Activated CD4-positive, alpha-beta T cell treated with anti-CD3 and anti-CD28 coated beads, Interleukin-2, amount 10 ng/mL, durations not matched to agents 7 days and 5 days (primary cell): ENCODE data around the gene LMF2. TPM values are rescaled to one million over a fixed set of nuclear protein-coding genes. Genes with fewer than 3 reads are reported as not detected.

Experiments
- CTCF ChIA-PET: fragments of 350-600 bp; sonication (Branson Sonifier 250); formaldehyde crosslinking; loops from one replicate; lab custom pipeline; 2021; ENCODE audit warnings: antibody characterized with exemption; lab: Charles Lee
- POLR2A ChIA-PET: fragments of 350-600 bp; sonication (Branson Sonifier 250); formaldehyde crosslinking; loops from one replicate; lab custom pipeline; 2021; ENCODE audit warnings: antibody characterized with exemption; lab: Charles Lee
- DNase-seq: peaks from one replicate; pipeline ENCODE4 v3.0.0-alpha.2; 2020
- H3K27ac Mint-ChIP-seq: one replicate; pipeline ENCODE4 v1.8.0; 2021; ENCODE audit warnings: mild to moderate bottlenecking, moderate library complexity, mixed read lengths
- H3K27me3 Mint-ChIP-seq: one replicate; pipeline ENCODE4 v1.8.0; 2021; ENCODE audit warnings: mixed read lengths
- H3K36me3 Mint-ChIP-seq: one replicate; pipeline ENCODE4 v1.8.0; 2021; ENCODE audit warnings: low read depth, mixed read lengths
- H3K4me1 Mint-ChIP-seq: one replicate; pipeline ENCODE4 v1.8.0; 2021; ENCODE audit warnings: mixed read lengths
- H3K4me3 Mint-ChIP-seq: one replicate; pipeline ENCODE4 v1.8.0; 2021; ENCODE audit warnings: mild to moderate bottlenecking, moderate library complexity, mixed read lengths
- H3K9me3 Mint-ChIP-seq: one replicate; pipeline ENCODE4 v1.8.0; 2021; ENCODE audit warnings: mixed read lengths
- total RNA-seq, 2 experiments: library from RNA; stranded (reverse); gene quantifications; one replicate each; pipeline ENCODE4 v1.2.3, GENCODE V29; 2021

Gene LMF2
- total RNA-seq, 2 experiments from 2014 or later: 130 to 139 TPM

DNA sequence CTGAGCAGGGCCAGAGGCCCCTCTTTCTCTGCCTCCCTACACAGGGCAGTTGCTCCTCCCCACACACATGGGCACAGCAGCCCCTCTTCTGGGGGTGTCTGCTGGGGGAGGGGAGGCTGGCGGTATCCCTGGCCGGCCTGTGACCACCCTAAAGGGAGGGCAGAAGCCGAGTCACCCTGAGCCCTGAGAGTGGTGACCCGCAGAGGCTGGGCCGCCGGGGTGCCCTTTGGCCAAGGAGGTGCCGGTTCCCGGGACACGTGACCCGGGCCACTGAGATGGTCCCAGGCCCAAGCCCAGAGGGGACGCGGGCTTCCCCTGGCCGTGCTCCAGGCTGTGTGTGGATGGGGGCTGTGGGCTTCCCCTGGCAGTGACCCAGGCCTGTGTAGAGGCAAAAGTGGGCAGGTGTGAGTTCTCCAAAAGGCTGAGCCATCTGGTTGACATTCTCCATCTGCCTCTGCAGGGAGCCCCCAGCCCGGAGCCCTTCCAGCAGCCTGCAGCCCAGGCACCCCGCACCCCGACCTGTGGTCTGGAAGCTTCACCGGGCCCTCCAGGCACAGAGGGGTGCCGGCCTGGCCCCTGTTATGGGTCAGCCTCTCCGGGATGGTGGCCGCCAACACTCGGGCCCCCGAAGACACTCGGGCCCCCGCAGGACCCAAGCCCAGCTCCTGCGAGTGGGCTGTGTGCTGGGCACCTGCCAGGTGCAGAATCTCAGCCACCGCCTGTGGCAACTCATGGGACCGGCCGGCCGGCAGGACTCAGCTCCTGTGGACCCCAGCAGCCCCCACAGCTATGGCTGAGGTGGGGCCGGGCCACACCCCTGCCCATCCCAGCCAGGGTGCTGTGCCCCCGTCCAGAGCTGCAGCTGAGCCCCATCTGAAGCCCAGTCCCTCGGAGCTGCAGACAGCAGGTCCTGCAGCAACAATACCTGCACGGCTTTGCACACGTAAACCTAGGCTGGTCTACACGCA lies 25.1 kb downstream of the LMF2 start:
- Mint-ChIP-seq H3K9me3 (no peaks in the 10 kb centered on the region), H3K4me1 (peaks cover 5% of the 10 kb centered on the region), H3K27ac (peak overlapping the region; percentile 62), H3K4me3 (peak overlapping the region; percentile 73), H3K27me3 (peaks cover 12% of the 10 kb centered on the region), H3K36me3 (no peaks in the 10 kb centered on the region)
- CTCF ChIA-PET: interaction anchor here (0.9 kb wide), 1 partner anchor 12 kb away, joined by 3 read pairs; no protein-coding TSS in a partner anchor
- POLR2A ChIA-PET: no interaction called here
- DNase-seq: no peak

DNA sequence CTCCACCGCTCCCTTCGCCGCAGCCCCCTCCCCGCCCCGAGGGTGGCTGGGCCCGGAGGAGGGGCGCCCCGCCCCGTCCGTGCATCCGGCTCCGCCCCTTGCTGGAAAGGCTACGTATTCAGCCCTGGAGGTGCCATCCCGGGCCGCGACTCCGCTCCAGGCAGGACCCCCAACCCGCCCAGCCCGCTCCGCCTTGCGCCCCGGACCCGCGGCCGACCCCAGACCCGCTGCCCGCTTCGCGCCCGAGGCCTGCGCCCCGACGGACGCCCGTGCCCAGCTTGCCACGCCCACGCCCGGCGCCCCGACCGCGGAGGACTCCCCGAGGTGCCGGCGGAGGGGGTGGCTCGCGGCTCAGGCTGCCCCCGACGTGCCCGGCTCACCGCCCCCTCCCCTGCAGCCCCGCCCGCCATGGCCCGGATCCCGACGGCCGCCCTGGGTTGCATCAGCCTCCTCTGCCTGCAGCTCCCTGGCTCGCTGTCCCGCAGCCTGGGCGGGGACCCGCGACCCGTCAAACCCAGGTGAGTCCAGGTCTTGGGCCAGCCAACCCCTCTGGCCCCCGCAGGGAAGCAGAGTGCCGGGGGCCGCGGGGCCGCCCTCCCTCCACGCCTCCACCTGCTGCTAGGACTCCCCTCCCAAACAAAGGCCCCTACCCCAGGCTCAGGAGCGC lies 25.9 kb downstream of the LMF2 start, which contains the start of gene ADM2:
Gene ADM2 (plus strand): TSS at position 104 of the 667 bp plus-strand sequence. CDS start 305 bp downstream, at position 409.
- DNase-seq: peak; percentile 71
- Mint-ChIP-seq H3K9me3 (no peaks in the 10 kb centered on the region), H3K4me1 (peaks cover 12% of the 10 kb centered on the region), H3K27me3 (peaks cover 12% of the 10 kb centered on the region), H3K27ac (peak within 1 kb of the TSS; percentile 62), H3K36me3 (no peaks in the 10 kb centered on the region), H3K4me3 (peak within 1 kb of the TSS; percentile 73)
- ChIA-PET CTCF (interaction anchor here (0.7 kb wide), 1 partner anchor 205 kb away, joined by 3 read pairs; no protein-coding TSS in a partner anchor), POLR2A (no interaction called here)

DNA sequence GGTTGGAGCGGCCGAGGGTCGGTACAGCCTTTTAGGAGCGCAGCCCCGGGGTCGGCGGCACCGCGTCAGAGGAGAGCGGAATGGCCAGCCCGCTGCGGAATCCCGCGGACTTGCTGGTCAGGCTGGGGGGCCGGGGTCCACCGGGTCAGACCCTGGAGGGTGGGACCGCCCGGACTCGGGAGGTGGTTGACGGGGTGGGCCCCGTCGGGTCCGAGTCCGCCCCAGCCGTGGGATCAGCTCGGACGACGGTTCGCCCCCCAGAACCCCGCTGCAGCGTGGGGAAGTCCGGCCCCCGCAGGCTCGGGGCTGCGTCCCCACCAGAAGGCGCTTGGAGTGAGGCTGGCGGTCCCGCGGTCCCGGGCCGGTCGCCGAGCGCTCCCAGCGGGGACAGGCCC lies 26.5 kb downstream of the LMF2 start:
- H3K4me1 Mint-ChIP-seq: peaks cover 11% of the 10 kb centered on the region
- no peaks in the 10 kb centered on the region for H3K9me3 Mint-ChIP-seq
- peaks cover 12% of the 10 kb centered on the region for H3K27me3 Mint-ChIP-seq
- POLR2A ChIA-PET: no interaction called here
- H3K36me3 Mint-ChIP-seq: no peaks in the 10 kb centered on the region
- DNase-seq: no peak
- no peak overlapping the region for H3K27ac Mint-ChIP-seq
- CTCF ChIA-PET: interaction anchor here (0.7 kb wide), 1 partner anchor 204 kb away, joined by 3 read pairs; no protein-coding TSS in a partner anchor
- H3K4me3 Mint-ChIP-seq: peak overlapping the region; percentile 59

DNA sequence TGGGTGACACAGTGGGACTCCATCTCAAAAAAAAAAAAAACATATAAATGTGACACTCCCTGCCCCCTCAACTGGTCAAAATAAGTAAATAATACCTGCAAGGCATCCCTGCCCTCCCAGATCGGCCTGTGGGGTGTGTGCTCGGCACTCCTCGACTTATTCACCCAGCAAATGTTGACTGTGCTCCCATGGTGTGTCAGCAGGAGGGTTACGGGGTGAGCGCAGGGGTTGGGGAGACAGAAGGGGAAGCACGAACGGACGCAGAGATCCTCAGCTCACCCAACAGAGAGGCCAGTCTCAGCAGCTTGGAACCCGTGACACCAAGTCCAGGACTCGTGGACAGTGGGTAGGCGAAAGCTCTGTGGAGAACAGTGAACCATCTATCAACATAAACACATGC lies 27.8 kb downstream of the LMF2 start:
- POLR2A ChIA-PET: no interaction called here
- peaks cover 12% of the 10 kb centered on the region for H3K27me3 Mint-ChIP-seq
- no peaks in the 10 kb centered on the region for H3K36me3 Mint-ChIP-seq
- H3K27ac Mint-ChIP-seq: peak overlapping the region; percentile 28
- CTCF ChIA-PET: interaction anchor here (1.0 to 1.3 kb wide), 4 partner anchors 9 to 138 kb away, joined by 3 to 4 read pairs (median 3); partner anchors contain the start of genes LMF2 and NCAPH2
- no peaks in the 10 kb centered on the region for H3K9me3 Mint-ChIP-seq
- peak overlapping the region; percentile 61 for H3K4me3 Mint-ChIP-seq
- H3K4me1 Mint-ChIP-seq: peaks cover 16% of the 10 kb centered on the region
- no peak for DNase-seq

DNA sequence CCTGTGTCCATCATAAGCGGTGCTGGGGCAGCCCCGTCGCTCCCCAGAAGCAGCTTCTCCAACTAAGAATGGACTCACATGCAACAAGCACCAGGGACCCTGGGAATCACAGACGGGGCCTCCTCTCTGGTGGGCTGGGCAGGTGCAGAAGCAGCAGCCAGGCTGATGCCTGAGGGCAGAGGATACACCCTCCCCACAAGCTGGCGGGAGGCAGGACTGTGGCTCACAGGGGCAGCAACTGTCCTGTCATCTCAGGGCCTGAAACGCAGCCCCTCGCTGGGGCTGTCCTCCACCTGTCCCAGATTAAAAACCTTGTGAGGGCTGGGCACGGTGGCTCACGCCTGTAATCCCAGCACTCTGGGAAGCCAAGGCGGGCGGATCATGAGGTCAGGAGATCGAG lies 29.6 kb downstream of the LMF2 start:
- Mint-ChIP-seq H3K27me3 (peaks cover 12% of the 10 kb centered on the region), H3K4me3 (no peak overlapping the region), H3K36me3 (peaks cover 11% of the 10 kb centered on the region), H3K27ac (peak overlapping the region; percentile 46), H3K9me3 (no peaks in the 10 kb centered on the region), H3K4me1 (peaks cover 28% of the 10 kb centered on the region)
- ChIA-PET POLR2A (no interaction called here), CTCF (interaction anchor here (0.7 to 1.7 kb wide), 2 partner anchors 150 to 201 kb away, joined by 3 read pairs; partner anchors contain the start of gene ARSA)
- no peak for DNase-seq

DNA sequence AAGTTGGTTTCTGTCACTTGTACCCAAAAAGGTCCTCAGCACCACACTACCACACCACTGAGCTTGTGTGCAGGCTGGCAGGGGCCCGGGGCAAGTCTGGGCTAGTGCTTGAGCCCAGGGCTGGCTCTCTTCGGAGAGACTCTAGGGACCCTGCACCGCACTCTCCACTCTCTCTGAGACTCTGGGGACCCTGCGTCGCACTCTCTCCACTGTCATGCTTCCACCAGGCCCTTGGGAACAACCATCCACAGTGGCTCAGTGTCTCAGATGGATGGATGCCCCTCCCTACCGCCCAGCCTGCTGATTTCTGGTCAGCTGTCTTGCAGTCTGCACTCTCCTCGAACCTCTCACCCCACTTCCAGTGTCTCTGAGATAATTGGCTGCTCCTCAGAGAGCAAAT lies 30.6 kb downstream of the LMF2 start:
- H3K4me3 Mint-ChIP-seq: peak overlapping the region; percentile 63
- ChIA-PET POLR2A (no interaction called here), CTCF (no interaction called here)

DNA sequence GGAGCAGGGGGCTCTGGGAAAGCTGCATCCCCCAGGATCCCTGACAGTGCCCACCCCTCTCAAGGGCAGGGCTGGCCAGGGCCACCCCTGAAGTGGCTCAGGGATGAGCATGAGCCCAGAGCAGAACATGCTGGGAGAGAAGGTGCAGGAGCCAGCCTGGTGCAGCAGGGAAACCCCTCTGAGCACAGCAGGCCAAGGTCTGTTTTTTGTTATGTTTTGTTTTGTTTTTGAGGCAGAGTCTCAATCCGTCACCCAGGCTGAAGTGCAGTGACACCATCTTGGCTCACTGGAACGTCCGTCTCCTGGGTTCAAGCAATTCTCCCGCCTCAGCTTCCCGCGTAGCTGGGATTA lies 31.9 kb downstream of the LMF2 start:
- Mint-ChIP-seq H3K27me3 (peaks cover 9% of the 10 kb centered on the region), H3K4me1 (peaks cover 51% of the 10 kb centered on the region), H3K4me3 (peak overlapping the region; percentile 63), H3K27ac (peak overlapping the region; percentile 79), H3K36me3 (peaks cover 13% of the 10 kb centered on the region), H3K9me3 (no peaks in the 10 kb centered on the region)
- CTCF ChIA-PET: interaction anchor here (0.9 to 1.3 kb wide), 2 partner anchors 33 to 144 kb away, joined by 3 to 4 read pairs; no protein-coding TSS in a partner anchor
- POLR2A ChIA-PET: no interaction called here
- no peak for DNase-seq

More for the DNA sequence above, 30.6 kb downstream of the LMF2 start:
- Mint-ChIP-seq H3K4me1 (peaks cover 39% of the 10 kb centered on the region), H3K27me3 (peaks cover 12% of the 10 kb centered on the region), H3K9me3 (no peaks in the 10 kb centered on the region), H3K27ac (peak overlapping the region; percentile 38), H3K36me3 (peaks cover 12% of the 10 kb centered on the region)
- DNase-seq: no peak

DNA sequence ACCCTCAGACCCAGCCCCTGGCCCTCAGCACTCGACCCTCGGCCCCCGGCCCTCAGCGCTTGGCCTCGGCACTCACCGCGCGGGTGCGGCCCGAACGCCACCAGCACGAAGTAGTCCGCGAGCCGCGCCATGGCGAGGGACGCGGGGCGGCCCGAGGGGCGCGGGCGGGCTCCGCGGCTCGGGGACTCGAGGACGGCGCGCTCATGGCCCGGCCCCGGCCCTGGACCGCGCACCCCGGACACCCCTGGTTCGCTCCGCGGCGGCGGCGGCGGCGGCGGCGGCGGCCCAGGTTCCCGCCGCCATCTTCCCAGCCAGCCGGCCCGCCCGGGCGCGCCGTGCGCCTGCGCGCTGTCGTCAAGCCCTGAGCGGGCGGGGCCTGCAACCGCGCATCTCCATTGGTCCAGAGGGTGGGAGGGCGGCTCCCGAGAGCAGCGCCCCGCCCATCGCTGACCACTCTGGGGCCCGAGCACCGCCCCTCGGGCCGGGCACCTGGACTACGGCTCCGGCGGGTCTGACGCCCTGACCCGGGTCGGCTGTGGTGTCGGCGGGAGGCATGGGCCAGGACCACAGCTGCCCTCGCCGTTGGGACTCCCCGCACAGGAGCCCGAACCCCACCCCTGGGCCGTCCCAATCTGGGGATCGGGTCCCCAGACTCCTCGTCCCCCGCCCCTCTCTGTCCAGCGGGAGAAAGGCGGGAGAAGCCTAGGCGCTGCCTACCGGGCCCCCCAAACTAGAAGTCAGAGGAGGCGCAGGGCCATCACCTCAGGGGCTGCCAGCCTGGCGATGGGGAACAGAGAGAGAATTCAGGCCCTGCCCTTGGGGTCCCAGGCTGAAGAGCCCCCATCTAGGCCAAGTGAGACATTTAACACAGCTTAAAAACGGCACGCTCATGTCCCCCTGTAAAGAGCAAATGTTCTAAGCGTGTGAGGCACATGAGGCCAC lies 32.5 kb downstream of the LMF2 start, which contains the start of gene SBF1:
Gene SBF1 (minus strand): TSS at position 326 of the 942 bp plus-strand sequence. CDS start 195 bp downstream, at position 131.
- peak; percentile 89 for DNase-seq
- ChIA-PET CTCF (interaction anchor here (0.9 to 1.3 kb wide), 2 partner anchors 34 to 145 kb away, joined by 3 to 4 read pairs; no protein-coding TSS in a partner anchor), POLR2A (no interaction called here)
- Mint-ChIP-seq H3K4me3 (peak within 1 kb of the TSS; percentile 89), H3K9me3 (no peaks in the 10 kb centered on the region), H3K4me1 (peaks cover 55% of the 10 kb centered on the region), H3K27me3 (peaks cover 4% of the 10 kb centered on the region), H3K36me3 (peaks cover 16% of the 10 kb centered on the region), H3K27ac (peak within 1 kb of the TSS; percentile 88)

DNA sequence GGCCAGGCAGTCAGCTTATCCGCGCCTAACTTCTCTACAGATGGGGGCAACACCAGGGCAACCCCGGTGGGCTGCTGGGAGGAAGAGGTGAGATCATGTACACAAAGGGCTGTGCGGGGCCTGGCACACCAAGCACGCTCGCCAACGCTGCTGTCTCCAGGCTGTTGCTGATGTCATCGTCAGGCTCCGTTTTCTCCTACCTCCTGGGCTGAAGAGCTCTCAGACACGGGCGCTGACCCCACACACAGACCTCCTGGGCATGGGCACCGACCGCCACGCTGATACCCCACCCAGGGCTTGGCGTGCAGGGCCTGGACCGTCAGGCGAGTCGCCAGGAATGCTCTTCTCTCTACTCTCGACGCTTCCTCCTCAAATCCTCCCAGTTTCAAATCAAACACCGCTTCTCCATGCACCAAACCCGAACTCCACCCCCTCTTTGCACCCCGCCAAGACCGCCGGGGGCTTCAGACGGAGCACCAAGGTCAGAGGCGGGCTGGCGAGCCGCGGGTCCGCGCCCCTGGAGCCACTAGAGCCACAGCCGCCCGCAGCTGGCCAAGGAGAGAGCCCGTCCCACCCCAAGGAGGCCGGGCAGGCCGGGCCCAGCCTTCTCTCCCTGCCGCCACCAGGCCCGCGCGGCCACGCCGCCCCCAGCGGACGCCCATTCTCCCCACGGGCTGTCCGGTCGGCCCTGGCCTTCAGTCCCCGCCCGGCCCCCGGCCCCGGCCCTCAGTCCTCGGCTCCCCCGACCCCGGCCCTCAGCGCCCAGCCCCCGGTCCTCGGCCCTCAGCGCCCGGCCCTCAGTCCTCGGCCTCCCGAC lies 33.4 kb downstream of the LMF2 start:
- ChIA-PET POLR2A (no interaction called here), CTCF (interaction anchor here (1.0 to 2.4 kb wide), 8 partner anchors 16 to 147 kb away, joined by 3 to 13 read pairs (median 4); partner anchors contain the start of genes KLHDC7B and SCO2)
- Mint-ChIP-seq H3K27ac (peak overlapping the region; percentile 88), H3K27me3 (no peaks in the 10 kb centered on the region), H3K36me3 (peaks cover 16% of the 10 kb centered on the region), H3K9me3 (no peaks in the 10 kb centered on the region), H3K4me3 (peak overlapping the region; percentile 89), H3K4me1 (peaks cover 60% of the 10 kb centered on the region)
- peak; percentile 29 for DNase-seq

DNA sequence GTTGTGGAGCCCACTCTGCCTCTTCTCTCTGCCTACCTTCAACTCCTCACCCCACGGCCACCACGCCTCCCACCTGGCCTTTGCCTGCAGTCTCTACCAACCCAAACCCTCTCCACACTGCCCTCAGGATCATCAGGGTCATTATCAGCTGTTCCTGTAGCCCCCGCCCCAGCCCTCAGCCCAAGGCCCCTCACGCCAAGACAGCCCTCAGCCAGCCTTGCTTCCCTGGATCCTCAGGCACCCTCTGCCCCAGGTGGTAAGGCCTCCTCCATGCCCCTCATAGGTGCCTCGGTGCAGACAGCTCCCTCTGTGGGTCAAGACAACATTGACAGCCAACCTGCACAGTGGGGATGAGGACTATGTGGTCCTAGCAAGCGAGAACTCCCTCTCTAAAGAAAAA lies 34.4 kb downstream of the LMF2 start:
- Mint-ChIP-seq H3K4me3 (peak overlapping the region; percentile 89), H3K27me3 (no peaks in the 10 kb centered on the region), H3K36me3 (peaks cover 21% of the 10 kb centered on the region), H3K9me3 (no peaks in the 10 kb centered on the region), H3K27ac (peak overlapping the region; percentile 88), H3K4me1 (peaks cover 70% of the 10 kb centered on the region)
- POLR2A ChIA-PET: no interaction called here
- peak; percentile 62 for DNase-seq
- CTCF ChIA-PET: interaction anchor here (0.7 to 2.4 kb wide), 7 partner anchors 15 to 148 kb away, joined by 3 to 13 read pairs (median 4); partner anchors contain the start of genes KLHDC7B and SCO2

DNA sequence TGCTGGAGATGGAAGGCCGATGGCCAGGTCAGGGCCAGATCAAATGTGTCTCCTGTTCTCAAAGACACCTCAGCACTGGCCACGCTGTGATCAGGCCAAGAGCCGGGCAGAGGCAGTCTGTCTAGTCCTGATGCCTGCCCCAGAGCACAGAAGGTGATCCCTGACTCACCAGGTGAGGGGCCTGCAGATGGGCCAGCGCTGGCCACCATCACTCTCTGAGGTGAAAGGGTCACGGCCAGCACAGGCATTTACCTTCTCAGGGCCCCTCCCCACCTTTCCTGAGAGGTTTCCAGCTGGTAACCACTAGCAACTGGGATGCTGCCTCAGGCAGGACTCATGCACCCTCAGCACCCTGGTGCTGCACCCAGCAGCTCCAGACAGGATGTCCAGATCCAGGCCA lies 35.5 kb downstream of the LMF2 start:
- CTCF ChIA-PET: interaction anchor here (1.6 to 2.4 kb wide), 2 partner anchors 27 to 73 kb away, joined by 4 to 13 read pairs; partner anchors contain the start of gene KLHDC7B
- POLR2A ChIA-PET: no interaction called here
- Mint-ChIP-seq H3K4me1 (peaks cover 77% of the 10 kb centered on the region), H3K9me3 (no peaks in the 10 kb centered on the region), H3K36me3 (peaks cover 30% of the 10 kb centered on the region), H3K27me3 (no peaks in the 10 kb centered on the region), H3K27ac (peak overlapping the region; percentile 97), H3K4me3 (peak overlapping the region; percentile 28)
- DNase-seq: no peak
